Measurements from ENCODE around the gene PCDH15. TPM values are rescaled to one million over a fixed set of nuclear protein-coding genes. Genes with fewer than 3 reads are reported as not detected.

The PCDH15 gene
- total RNA-seq, 8 experiments from 2014 or later = 2.3 to 15.7 (median 9.3) TPM

GRCh38 chr10:53833908-53834307 lies 967.1 kb downstream of the PCDH15 start:
- 0 to 100% (median 61%) methylated on average over 1 to 2 of the region's 2 CpGs; no CpG with 5 or more reads in 2 of the 10 experiments for WGBS, 10 experiments
- no peak overlapping the region for H3K4me3 ChIP-seq
- no peak overlapping the region for H3K27ac ChIP-seq
- in situ Hi-C loops (cut with MboI; ENCODE audit: low pct_unique_long_range_greater_than_20kb in 2 of 9, low sequenced_read_pairs in 9 of 9, unreplicated experiment in 9 of 9) = loop anchor here in 1 of 9 experiments (25.0 kb wide), 1 partner anchor 578 kb away; no protein-coding TSS in a partner anchor
- ATAC-seq (replicated peaks in 6 of 8) = no peak
- H3K4me1 ChIP-seq (replicated peaks in 1 of 2) = no peaks in the 10 kb centered on the region

DNA sequence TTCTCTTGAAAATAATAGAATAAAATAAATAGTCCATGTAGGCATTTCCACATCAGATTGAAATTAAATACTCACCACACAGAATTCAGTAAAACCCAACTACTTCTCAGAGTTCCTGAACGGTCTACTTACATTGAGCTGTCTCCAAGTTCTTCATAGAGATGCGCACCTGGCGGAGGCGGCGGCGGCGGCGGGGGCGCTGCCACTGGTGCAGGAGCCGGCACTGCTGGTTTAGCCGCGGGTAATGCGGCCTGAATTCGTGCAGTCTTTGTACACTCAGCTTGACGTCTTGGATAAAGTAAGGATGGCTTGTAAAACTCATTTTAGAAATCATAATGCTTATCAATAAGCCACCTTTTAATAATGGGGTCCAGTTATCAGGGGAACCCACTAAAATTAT lies 973.8 kb downstream of the PCDH15 start:
- H3K4me3 ChIP-seq = no peak overlapping the region
- 40 to 100% (median 94%) methylated on average over 1 to 13 of the region's 15 CpGs; no CpG with 5 or more reads in 1 of the 10 experiments for WGBS, 10 experiments

GRCh38 chr10:53808677-53809372 lies 992.2 kb downstream of the PCDH15 start:
- 5 to 93% (median 86%) methylated on average over 3 to 8 of the region's 8 CpGs; no CpG with 5 or more reads in 1 of the 10 experiments for WGBS, 10 experiments
- Histone ChIP-seq H3K27ac (no peak overlapping the region), H3K4me1 (replicated peaks in 1 of 2) (no peaks in the 10 kb centered on the region), H3K4me3 (no peak overlapping the region)
- in situ Hi-C loops (cut with MboI; ENCODE audit: low pct_unique_long_range_greater_than_20kb in 2 of 9, low sequenced_read_pairs in 9 of 9, unreplicated experiment in 9 of 9) = loop anchor here in 3 of 9 experiments (25.0 kb wide), 1 partner anchor 197 kb away; no protein-coding TSS in a partner anchor
- peak in 3 of 8 experiments; percentile 80 to 94 (median 81) for ATAC-seq (replicated peaks in 6 of 8)

More for the DNA sequence above, 973.8 kb downstream of the PCDH15 start:
- no peaks in the 10 kb centered on the region for H3K4me1 ChIP-seq (replicated peaks in 1 of 2)
- ATAC-seq (replicated peaks in 6 of 8) = no peak
- in situ Hi-C loops (cut with MboI; ENCODE audit: low pct_unique_long_range_greater_than_20kb in 2 of 9, low sequenced_read_pairs in 9 of 9, unreplicated experiment in 9 of 9) = loop anchor here in 1 of 9 experiments (25.0 kb wide), 1 partner anchor 585 kb away; no protein-coding TSS in a partner anchor
- no peak overlapping the region for H3K27ac ChIP-seq

DNA sequence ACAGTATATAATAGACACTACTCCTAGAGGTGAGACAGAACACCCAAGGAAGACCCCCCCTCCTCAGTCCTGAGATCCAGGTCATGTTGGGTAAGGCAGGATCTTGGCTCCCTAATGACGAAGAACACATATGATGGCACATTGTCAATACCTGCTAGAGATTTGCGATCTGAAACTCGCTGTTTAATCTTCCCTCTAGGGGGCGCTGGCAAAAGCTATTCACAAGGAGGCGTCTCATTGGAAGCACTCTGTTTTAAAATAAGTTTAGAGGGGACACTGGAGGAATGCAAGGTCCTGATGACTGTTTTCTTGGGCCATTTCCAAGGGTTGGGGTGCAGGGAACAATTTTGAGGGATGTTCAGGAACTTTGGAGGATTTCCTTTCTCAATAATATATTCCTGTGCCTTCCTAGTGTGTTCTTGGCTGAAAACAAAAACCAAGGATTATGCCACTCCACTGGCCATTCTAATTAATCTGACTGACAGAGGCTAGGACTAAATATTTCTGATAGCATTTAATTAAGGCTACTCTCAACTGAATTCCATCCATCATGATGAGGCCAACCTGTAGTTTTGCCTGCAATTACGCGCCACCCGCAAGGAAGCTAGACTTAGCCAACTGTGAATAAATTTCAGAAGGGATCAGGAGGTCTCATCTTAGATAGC lies 1014.7 kb downstream of the PCDH15 start:
- WGBS, 10 experiments = 0 to 100% (median 84%) methylated on average over 2 to 7 of the region's 8 CpGs; no CpG with 5 or more reads in 3 of the 10 experiments
- Histone ChIP-seq H3K4me1 (replicated peaks in 1 of 2) (no peaks in the 10 kb centered on the region), H3K4me3 (no peak overlapping the region), H3K27ac (no peak overlapping the region)
- ATAC-seq (replicated peaks in 6 of 8) = no peak
- in situ Hi-C loops (cut with MboI; ENCODE audit: low pct_unique_long_range_greater_than_20kb in 2 of 9, low sequenced_read_pairs in 9 of 9, unreplicated experiment in 9 of 9) = no loop called here

DNA sequence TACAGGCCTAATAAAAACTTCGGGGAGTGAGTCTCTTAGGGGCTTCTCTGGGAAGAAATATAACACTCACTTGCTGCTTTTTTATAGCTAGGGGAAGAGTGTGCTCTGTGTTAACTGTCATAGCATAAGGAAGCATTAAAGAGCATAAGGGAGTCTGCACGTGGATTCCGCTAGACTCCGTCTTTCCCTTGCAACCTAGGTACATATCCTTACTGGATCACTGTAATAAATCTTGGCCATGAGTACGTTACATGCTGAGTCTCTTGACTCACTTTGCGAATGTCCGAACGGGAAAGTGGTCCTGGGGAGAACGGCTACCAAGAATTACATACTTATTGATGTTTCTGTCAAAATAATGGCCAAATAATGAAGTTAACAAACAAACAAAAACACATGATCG lies 1029.3 kb downstream of the PCDH15 start:
- H3K4me1 ChIP-seq (replicated peaks in 1 of 2) = no peaks in the 10 kb centered on the region
- ATAC-seq (replicated peaks in 6 of 8) = no peak
- H3K27ac ChIP-seq = no peak overlapping the region
- WGBS, 10 experiments = 14 to 92% (median 80%) methylated on average over 5 to 10 of the region's 10 CpGs
- in situ Hi-C loops (cut with MboI; ENCODE audit: low pct_unique_long_range_greater_than_20kb in 2 of 9, low sequenced_read_pairs in 9 of 9, unreplicated experiment in 9 of 9) = no loop called here
- no peak overlapping the region for H3K4me3 ChIP-seq

DNA sequence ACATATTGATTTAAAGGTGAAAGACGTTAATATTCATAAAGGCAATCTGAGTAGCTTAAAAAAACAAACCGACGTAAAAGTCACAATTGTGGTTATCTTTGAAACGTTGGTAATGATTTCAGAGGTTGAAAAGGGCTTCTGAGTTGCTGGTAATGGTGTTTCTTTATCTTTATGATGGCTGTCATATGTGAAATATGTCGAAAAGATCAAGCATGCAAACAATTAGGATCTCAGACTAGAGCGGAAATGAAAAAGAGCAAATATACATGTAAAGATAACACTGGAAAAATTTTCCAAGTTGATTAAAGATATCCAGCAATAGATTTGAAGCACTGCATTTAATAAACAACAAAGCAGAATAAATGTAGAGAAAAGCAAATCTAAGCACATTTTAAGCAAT lies 1030.1 kb downstream of the PCDH15 start:
- in situ Hi-C loops (cut with MboI; ENCODE audit: low pct_unique_long_range_greater_than_20kb in 2 of 9, low sequenced_read_pairs in 9 of 9, unreplicated experiment in 9 of 9) = no loop called here
- Histone ChIP-seq H3K4me3 (no peak overlapping the region), H3K27ac (no peak overlapping the region), H3K4me1 (replicated peaks in 1 of 2) (no peaks in the 10 kb centered on the region)
- no peak for ATAC-seq (replicated peaks in 6 of 8)
- 13 to 93% (median 78%) methylated on average over 4 to 6 of the region's 6 CpGs for WGBS, 10 experiments

DNA sequence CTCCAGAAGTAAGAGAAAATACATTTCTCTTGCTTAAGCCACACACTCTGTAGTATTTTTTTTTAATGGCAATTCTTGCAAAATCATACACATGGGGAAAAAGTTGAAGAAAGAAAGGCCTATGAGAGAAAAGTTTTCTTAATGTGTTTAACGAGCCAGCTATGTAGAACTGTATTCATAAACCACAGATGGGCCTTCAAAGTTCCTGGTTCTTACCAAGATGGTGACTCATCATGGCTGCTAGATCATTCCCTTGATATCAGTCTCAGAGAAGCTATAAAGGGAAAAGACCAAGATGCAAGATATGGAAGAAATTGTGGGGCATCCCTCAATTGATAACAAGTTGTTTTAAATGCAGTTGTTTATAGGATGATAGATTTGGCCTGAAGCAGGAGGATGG lies 1035.7 kb downstream of the PCDH15 start:
- H3K4me3 ChIP-seq = no peak overlapping the region
- H3K27ac ChIP-seq = no peak overlapping the region
- in situ Hi-C loops (cut with MboI; ENCODE audit: low pct_unique_long_range_greater_than_20kb in 2 of 9, low sequenced_read_pairs in 9 of 9, unreplicated experiment in 9 of 9) = no loop called here
- H3K4me1 ChIP-seq (replicated peaks in 1 of 2) = no peaks in the 10 kb centered on the region
- WGBS, 10 experiments = 0 to 100% (median 87%) methylated on average over 1 of the region's 1 CpG
- ATAC-seq (replicated peaks in 6 of 8) = peak in 2 of 8 experiments; percentile 67 to 83

GRCh38 chr10:53754596-53755250 lies 1046.3 kb downstream of the PCDH15 start:
- H3K27ac ChIP-seq = no peak overlapping the region
- in situ Hi-C loops (cut with MboI; ENCODE audit: low pct_unique_long_range_greater_than_20kb in 2 of 9, low sequenced_read_pairs in 9 of 9, unreplicated experiment in 9 of 9) = no loop called here
- ATAC-seq (replicated peaks in 6 of 8) = peak; percentile 37 to 86 (median 78)
- 3 to 61% (median 23%) methylated on average over 1 to 6 of the region's 6 CpGs for WGBS, 10 experiments
- peak overlapping the region in 2 of 5 donors; percentile 10 to 24 for H3K4me3 ChIP-seq
- H3K4me1 ChIP-seq (replicated peaks in 1 of 2) = no peaks in the 10 kb centered on the region

Data from motor neuron (in vitro differentiated cells).